HG03460 (cell line): Measurements from ENCODE around the gene LALBA.
"Not testable (repeated sequence)": the region's sequence is repeated elsewhere in the genome, so short reads cannot be mapped to it uniquely, and the experiment has no call there.

Experiments
- ATAC-seq: cut with Tn5 transposase; IDR thresholded peaks from one replicate; pipeline ENCODE4 v1.9.1; 2021; ENCODE audit not compliant: unreplicated experiment

LALBA gene

DNA sequence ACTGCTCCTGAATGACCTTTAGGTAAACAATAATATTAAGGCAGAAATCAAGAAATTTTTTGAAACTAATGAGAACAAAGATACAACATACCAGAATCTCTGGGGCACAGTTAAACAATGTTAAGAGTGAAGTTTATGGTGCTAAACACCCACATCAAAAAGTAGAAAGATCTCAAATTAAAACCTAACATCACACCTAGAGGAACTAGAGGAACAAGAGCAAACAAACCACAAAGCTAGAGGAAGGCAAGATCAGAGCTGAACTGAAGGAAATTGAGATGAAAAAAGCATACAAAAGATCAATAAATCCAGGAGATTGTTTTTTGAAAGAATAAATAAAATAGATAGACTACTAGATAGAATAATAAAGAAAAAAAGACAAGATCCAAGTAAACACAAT, 37.2 kb downstream of the LALBA start:
- ATAC-seq = no peak

DNA sequence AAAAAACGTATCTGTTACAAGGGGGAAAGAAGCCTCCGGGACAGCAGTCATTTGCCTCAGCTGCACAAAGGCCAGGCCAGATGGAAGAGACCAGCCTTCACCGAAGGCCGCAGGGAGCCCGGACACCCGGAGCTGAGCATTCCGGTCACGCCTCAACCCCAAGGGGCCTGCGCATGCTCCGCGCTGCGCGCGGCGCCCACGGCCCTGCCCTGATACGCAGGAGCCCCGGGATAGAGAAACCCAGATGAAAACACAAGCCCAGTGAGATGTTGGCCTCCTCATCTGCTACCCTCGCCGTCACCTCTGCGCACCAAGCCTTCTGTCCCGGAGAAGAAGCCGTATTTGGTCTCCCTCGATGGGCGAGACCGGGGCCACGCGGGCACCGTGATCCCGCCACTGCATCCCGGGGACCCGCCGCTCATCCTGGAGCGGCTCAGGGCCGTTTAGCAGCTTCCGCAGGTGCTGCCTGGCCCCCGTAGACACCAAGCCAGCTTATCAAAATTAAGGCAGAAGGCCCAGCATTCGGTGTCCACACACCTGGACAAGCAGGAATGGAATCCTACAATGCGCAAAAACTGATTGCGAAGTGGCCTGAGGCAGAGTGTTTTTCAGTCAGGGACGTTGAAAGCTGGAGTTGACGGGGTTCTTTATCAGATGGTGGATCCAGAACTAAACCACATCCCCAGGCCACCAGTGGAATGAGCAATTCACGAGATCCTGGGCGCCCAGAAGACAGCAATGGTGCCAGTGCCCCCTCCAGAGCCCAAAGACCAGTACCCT, 41.8 kb downstream of the LALBA start:
- ATAC-seq = no peak

DNA sequence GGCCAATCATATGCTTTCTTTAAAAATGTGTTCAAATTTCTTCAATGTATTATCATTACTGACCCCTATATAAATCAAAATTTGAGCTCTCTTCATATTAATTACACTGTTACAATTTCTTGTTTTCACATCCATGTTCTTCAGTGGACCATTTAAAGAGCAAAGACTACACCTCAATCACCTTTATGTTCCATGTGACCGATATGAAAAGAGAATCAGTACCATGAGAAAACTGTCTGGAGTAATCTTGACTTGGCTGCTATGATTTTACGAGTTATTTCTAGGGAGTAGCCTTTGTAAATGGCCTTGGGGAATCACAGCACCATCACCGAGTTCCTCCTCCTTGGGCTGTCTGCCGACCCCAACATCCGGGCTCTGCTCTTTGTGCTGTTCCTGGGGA, 44.5 kb downstream of the LALBA start, which contains the start of gene OR8S1:
Gene OR8S1, plus strand, starts transcription at position 301 of the 400 bp plus-strand sequence. Its CDS starts 0 bp downstream, at position 301.
- no peak for ATAC-seq

DNA sequence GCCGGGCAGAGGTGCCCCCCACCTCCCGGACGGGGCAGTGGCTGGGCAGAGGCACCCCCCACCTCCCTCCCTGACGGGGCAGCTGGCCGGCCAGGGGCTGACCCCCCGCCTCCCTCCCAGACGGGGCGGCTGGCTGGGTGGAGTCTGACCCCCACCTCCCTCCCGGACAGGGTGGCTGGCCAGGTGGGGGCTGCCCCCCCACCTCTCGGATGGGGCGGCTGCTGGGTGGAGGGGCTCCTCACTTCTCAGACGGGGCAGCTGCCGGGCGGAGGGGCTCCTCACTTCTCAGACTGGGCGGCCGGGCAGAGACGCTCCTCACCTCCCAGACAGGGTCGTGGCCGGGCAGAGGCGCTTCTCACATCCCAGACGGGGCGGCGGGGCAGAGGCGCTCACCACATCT, 49.5 kb downstream of the LALBA start:
- ATAC-seq = not testable (repeated sequence)
